Sigmoid colon (tissue), 3 donors: ENCODE data around the gene PDCD4.

ENCODE experiments used
- CTCF ChIP-seq, 4 experiments: fragments of 450-650 bp in 3 of 4; fragments of 200-600 bp in 1 of 4; IDR thresholded peaks; one replicate each; pipeline ENCODE4 v1.5.1; 2016 to 2019; ENCODE audit warnings: antibody characterized with exemption in 4 of 4, mild to moderate bottlenecking in 3 of 4, moderate library complexity in 2 of 4
- POLR2A ChIP-seq, 2 donors: fragments of 450-650 bp; IDR thresholded peaks; one replicate each; pipeline ENCODE4 v1.6.1; 2016; ENCODE audit warnings: antibody characterized with exemption in 2 of 2, mild to moderate bottlenecking in 2 of 2, moderate library complexity in 2 of 2

- no peak for TF ChIP-seq CTCF (IDR thresholded peaks at IDR 0.05)
- TF ChIP-seq POLR2A (IDR thresholded peaks at IDR 0.05), result no peak
Measured at GRCh38 chr10:110876000-110876399, 4.3 kb downstream of the PDCD4 start.
